GF-D8 (cell line): Measurements from ENCODE around the gene ZNF782.
"Not testable (repeated sequence)": the region's sequence is repeated elsewhere in the genome, so short reads cannot be mapped to it uniquely, and the experiment has no call there.

ENCODE experiments used
- DNase-seq: peaks from one replicate; lab custom pipeline; 2025; lab: John Stamatoyannopoulos, UW

ZNF782 gene

GRCh38 chr9:96854651-96855273, 448 bp upstream of the ZNF782 start:
- DNase-seq = no peak

DNA sequence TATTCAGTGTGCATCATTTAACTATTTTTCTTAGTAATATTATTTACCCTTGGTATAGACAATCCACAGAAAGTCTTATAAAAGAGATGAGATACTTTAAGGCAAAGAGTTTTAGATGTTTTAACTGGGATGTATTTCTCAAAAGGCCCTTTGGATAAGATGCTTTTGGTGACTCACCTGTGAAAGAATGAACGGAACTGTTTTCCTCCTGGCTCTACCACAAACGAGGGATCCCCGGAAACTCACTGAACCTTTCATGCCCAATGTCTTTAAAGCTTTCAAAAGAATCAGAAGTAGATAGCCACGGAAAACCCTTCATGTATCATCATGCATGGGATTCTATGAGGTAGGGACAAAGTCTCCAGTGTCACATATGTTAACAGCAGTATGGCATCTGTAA, 1.6 kb downstream of the ZNF782 start:
- DNase-seq = no peak

DNA sequence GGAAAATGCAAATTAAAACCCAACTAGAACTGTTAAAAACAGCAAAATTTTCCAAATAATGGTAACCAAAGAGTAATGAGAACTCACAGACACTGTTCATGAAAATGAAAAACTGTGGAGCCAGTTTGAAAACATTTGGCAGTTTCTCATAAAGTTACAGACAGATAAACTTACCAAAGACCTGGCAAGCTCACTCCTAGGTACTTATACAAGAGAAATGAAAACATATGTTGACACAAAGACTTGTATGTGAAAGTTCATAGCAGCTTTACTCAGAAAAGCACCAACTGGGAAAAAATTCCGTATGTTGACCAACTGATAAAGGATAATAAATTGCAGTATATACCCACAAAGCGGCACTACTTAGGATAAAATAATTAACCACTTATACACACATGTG, 10.3 kb downstream of the ZNF782 start:
- no peak for DNase-seq

DNA sequence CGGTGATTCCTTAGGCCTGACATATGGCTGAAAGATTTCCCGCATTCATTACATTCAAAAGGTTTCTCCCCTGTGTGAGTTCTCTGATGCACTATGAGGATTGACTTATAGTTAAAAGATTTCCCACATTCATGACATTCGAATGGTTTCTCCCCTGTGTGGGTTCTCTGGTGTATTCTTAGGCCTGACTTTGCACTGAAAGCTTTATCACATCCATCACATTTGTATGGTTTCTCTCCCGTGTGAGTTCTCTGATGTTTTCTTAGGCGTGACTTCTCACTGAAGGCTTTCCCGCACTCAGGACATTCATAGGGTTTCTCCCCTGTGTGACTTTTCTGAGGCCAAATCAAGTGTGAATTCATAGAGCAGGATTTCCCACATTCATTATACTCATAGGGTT, 35.8 kb downstream of the ZNF782 start:
- DNase-seq = no peak

- DNase-seq = no peak
Observed at GRCh38 chr9:96817973-96818372, 36.3 kb downstream of the ZNF782 start.

DNA sequence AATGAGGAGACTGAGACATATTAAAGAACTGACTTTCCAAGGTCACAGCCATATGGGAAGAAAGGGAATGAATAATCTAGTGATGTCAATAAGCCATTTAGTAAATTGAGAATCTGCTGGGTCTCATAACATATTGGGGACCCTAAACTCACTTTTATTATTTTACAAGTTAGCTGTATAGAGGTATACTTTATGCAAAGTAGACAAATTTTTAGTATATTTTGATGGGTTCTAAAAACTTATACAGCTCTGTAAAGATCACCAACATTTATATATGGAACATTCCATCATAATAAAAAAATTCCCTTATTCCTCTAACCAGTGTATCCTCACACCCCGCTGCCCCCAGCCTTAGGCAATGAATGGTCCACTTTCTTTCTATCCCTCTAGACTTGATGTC, 40.7 kb downstream of the ZNF782 start:
- no peak for DNase-seq

GRCh38 chr9:96798959-96799358, 55.4 kb downstream of the ZNF782 start:
- DNase-seq = not testable (repeated sequence)

GRCh38 chr9:96784021-96784420, 70.3 kb downstream of the ZNF782 start:
- DNase-seq = no peak

DNA sequence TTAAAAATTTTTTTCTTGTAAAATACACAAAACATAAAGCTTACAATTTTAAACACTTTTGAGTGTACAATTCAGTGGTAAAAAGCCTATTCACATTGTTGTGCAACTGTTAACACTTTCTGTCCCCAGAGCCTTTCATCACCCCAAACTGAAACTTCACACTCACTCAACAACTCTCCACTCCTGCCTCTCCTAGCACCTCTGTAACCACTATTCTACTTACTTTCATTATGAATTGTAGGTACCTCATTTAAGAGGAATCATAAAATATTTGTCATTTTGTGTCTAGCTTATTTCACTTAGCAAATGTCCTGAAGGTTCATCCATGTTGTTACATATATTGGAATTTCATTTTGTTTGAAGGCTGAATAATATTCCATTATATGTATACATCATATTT, 72.1 kb downstream of the ZNF782 start:
- no peak for DNase-seq

DNA sequence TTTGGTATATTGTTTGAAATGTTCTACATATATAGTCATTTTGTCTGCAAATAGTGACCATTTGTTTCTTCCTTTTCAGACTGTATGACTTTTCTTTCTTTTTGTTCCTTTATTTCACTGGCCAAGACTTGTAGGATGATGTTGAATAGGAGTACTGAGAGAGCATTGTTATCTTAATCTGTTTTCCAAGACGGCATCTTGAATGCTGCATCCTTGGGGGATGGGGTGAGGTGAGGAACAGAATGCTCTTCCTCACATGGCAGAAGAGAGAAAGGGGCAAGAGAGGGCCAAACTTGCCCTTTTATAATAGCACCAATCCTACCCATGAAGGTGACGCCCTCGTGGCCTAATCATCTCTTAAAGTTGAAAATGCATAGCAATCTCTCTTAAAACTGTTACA, 72.8 kb downstream of the ZNF782 start:
- no peak for DNase-seq

DNA sequence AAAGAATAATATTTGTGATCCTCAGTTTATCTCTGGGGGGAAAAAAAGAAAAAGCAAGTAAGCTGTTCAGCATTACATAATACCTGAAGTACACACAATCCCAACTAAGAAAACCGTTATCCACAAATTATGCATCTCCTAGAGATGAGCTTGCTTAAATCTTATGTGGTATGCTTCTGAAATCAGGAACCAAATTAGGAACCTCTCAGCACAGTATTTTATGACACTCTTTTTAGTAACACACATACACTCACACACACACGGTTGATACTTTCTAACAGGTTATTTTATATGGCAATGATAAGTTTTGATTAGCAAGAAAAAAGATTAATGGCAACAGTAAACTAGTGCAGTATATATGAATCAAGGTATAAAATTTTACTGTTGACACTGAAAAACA, 75.2 kb downstream of the ZNF782 start:
- DNase-seq = peak; percentile 19

DNA sequence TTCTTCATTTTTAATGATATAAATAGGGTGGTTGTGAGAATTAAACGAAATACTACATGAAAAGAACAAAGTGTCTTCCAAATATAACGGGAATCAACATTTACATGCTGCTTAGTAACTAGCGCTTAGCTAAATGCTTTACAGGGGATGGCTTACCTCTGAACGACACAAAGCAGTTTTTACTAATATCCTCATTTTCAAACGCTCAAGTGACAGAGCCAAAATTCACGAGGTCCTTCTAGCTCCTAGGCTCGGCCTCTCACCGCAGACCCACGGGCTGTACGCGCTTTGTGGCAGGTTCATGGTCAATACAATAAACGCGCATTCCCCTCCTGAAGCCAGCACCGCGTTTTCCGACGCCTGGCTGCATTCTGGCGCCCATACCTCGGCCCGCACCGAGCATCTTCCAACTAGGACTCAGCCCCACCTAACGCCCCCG, 76.9 kb downstream of the ZNF782 start:
- no peak for DNase-seq

DNA sequence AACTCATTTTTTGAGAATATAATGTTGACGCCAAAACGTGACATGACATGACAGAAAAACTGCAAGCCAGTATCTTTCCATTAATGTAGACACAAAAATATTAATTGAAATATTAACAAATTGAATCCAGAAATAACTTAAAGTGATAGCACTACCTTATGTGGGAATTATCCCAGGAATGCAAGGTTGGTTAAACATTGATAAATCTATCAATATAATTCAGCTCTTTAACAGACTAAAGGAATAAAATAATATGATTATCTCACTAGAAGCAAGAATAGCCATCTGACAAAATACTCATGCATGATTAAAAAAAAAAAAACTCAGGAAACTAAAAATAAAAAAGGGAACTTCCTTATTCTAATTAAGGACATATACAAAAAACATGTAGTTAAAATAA, 83.2 kb downstream of the ZNF782 start:
- no peak for DNase-seq

GRCh38 chr9:96769989-96770388, 84.3 kb downstream of the ZNF782 start:
- DNase-seq = no peak
